K562 (cell line): ENCODE measurements around the gene RIT2. TPM values are rescaled to one million over a fixed set of nuclear protein-coding genes. Genes with fewer than 3 reads are reported as not detected.

Source experiments
- ATAC-seq: fragments of 200-7000 bp; cut with Tn5 transposase; 3 replicates; pipeline ENCODE4 v1.9.1; 2020; ENCODE audit warnings: moderate library complexity
- BruUV-seq: library from RNA; stranded (reverse); fragments of 400-500 nt; replicated peaks from 2 replicates; lab custom pipeline; 2021; lab: Mats Ljungman, UMichigan
- CTCF ChIA-PET: fragments of 300-600 bp; formaldehyde crosslinking; extraction: SDS; loops from one replicate; lab custom pipeline; 2021; ENCODE audit warnings: low intra/inter-chr PET ratio; lab: Yijun Ruan, JAX
- POLR2A ChIA-PET: fragments of 300-600, 350-650 bp; sonication (Branson Sonifier 250); formaldehyde crosslinking; extraction: SDS; loops from one replicate; lab custom pipeline; 2021; ENCODE audit warnings: antibody characterized with exemption, inconsistent platforms; lab: Yijun Ruan, JAX
- DNase-seq, 4 experiments: peaks; one replicate each; pipeline versions ENCODE4 v3.0.0 to v3.0.0-alpha.2; 2011 to 2018; ENCODE audit warnings: low spot score in 3 of 4, mixed read lengths in 3 of 4; ENCODE audit errors: extremely low read depth in 1 of 4
- FAIRE-seq: peaks from 2 replicates; lab custom pipeline; 2011; peaks lifted over from hg19 to GRCh38; lab: Jason Lieb, UNC
- H2AFZ ChIP-seq: 2 replicates; pipeline ENCODE4 v1.6.0; 2011; ENCODE audit warnings: low read depth, low read length, control low read depth, inconsistent platforms
- H3K27ac ChIP-seq: fragments of 200-600 bp; 3 replicates; pipeline ENCODE4 v1.8.0; 2011; ENCODE audit warnings: low read depth, mild to moderate bottlenecking, control low read depth, inconsistent platforms, low read length, moderate library complexity, mixed read lengths; ENCODE audit errors: extremely low read depth
- H3K27me3 ChIP-seq, 2 experiments: fragments of 300-600 bp in 1 of 2; 2 replicates in 1 of 2; 3 replicates in 1 of 2; pipeline versions ENCODE4 v1.6.0 to v1.8.0; 2011; ENCODE audit warnings: inconsistent platforms in 2 of 2, low read length in 2 of 2, mild to moderate bottlenecking in 1 of 2, mixed read lengths in 1 of 2, moderate library complexity in 1 of 2; ENCODE audit not compliant: control insufficient read depth in 2 of 2, insufficient read depth in 2 of 2
- H3K36me3 ChIP-seq: fragments of 300-600 bp; 3 replicates; pipeline ENCODE4 v1.8.0; 2011; ENCODE audit warnings: mild to moderate bottlenecking, low read length, inconsistent platforms; ENCODE audit not compliant: control insufficient read depth, insufficient read depth
- H3K4me1 ChIP-seq, 2 experiments: fragments of 200-600 bp in 1 of 2; replicated peaks in 1 of 2; 2 replicates in 1 of 2; 3 replicates in 1 of 2; pipeline versions ENCODE4 v1.5.1 to v1.8.0; 2011; ENCODE audit warnings: inconsistent platforms in 2 of 2, low read length in 2 of 2, mild to moderate bottlenecking in 1 of 2, mixed read lengths in 1 of 2, moderate library complexity in 1 of 2; ENCODE audit not compliant: control insufficient read depth in 2 of 2, insufficient read depth in 2 of 2
- H3K4me2 ChIP-seq: 2 replicates; pipeline ENCODE4 v1.6.1; 2011; ENCODE audit warnings: low read length, control low read depth, inconsistent platforms, mixed read lengths; ENCODE audit not compliant: insufficient read depth
- H3K4me3 ChIP-seq: fragments of 200-600 bp; sonication (generic), shearing (Covaris generic); 2 replicates; pipeline ENCODE4 v1.5.1; 2016; ENCODE audit warnings: control low read depth, inconsistent platforms
- H3K79me2 ChIP-seq: fragments of 200-600 bp; 3 replicates; pipeline ENCODE4 v1.8.0; 2011; ENCODE audit warnings: low read length, inconsistent platforms; ENCODE audit not compliant: control insufficient read depth, insufficient read depth
- H3K9ac ChIP-seq, 2 experiments: 2 replicates each; pipeline versions ENCODE4 v1.6.0 to v1.6.1; 2011; ENCODE audit warnings: low read depth in 2 of 2, low read length in 2 of 2, control low read depth in 1 of 2, inconsistent platforms in 1 of 2, mild to moderate bottlenecking in 1 of 2, mixed read lengths in 1 of 2; ENCODE audit not compliant: insufficient read depth in 1 of 2
- H3K9me1 ChIP-seq: one replicate; pipeline ENCODE4 v1.6.0; 2011; ENCODE audit warnings: inconsistent platforms, mild to moderate bottlenecking, low read length, moderate library complexity; ENCODE audit not compliant: control insufficient read depth, insufficient read depth
- H3K9me3 ChIP-seq: replicated peaks from 2 replicates; pipeline ENCODE4 v1.5.1; 2011; ENCODE audit warnings: low read depth, low read length, inconsistent platforms; ENCODE audit not compliant: control insufficient read depth, insufficient read depth
- H4K20me1 ChIP-seq: replicated peaks from 2 replicates; pipeline ENCODE4 v1.6.1; 2011; ENCODE audit warnings: low read length, inconsistent platforms, mixed read lengths; ENCODE audit not compliant: control insufficient read depth, insufficient read depth
- ARHGAP35 ChIP-seq: fragments of 450-650 bp; IDR thresholded peaks from 2 replicates; pipeline ENCODE4 v1.6.1; 2018; ENCODE audit not compliant: partially characterized antibody
- NEUROD1 ChIP-seq: fragments of 150-350 bp; IDR thresholded peaks from 2 replicates; pipeline ENCODE4 v1.6.1; 2014; ENCODE audit warnings: borderline replicate concordance, low read length, low read depth; ENCODE audit not compliant: partially characterized antibody
- ZEB2 ChIP-seq: fragments of 450-650 bp; IDR thresholded peaks from 2 replicates; pipeline ENCODE4 v1.6.1; 2016
- WGBS: fragments of 100-300 bp; shearing (Covaris generic); methylation state at CpG from one replicate; pipeline ENCODE4 v1.1.6; 2016; ENCODE audit warnings: low coverage, mixed read lengths; ENCODE audit not compliant: insufficient coverage; ENCODE audit errors: missing lambda C conversion rate; 5-methylcytosine and 5-hydroxymethylcytosine counted together
- in situ Hi-C: fragments of 300-500 bp; cut with MboI; formaldehyde crosslinking; loops from 4 replicates; pipeline ENCODE4 v1.15.0; 2018; ENCODE audit warnings: inconsistent platforms, mixed read lengths
- intact Hi-C: fragments of 100-400 bp; cut with micrococcal nuclease; formaldehyde crosslinking; loops from 2 replicates; pipeline ENCODE4 v1.14.2; 2022
- polyA plus RNA-seq, 8 experiments: library from polyadenylated mRNA; depleted of rRNA in 4 of 8; stranded (reverse) in 5 of 8; unstranded in 3 of 8; fragments of >200 nt; fragmentation: Nextera tagmentation in 2 of 8; fragmentation: Illumina TruSeq in 1 of 8; extraction: Ambion mirVana in 2 of 8; extraction: Trizol in 1 of 8; gene quantifications; 2 replicates each; pipeline versions ENCODE4 v1.2.1 to v1.2.3, GENCODE V29; 2011 to 2014; ENCODE audit warnings: inconsistent platforms in 1 of 8, missing spikeins in 1 of 8
- total RNA-seq, 7 experiments: library from RNA; depleted of rRNA in 6 of 7; stranded (reverse); fragments of >200 nt in 6 of 7; fragmentation: Illumina TruSeq in 2 of 7; extraction: Trizol in 2 of 7; gene quantifications; 2 replicates each; pipeline versions ENCODE4 v1.2.1 to v1.2.3, GENCODE V29; 2011 to 2021; ENCODE audit warnings: low replicate concordance in 1 of 7
- TF ChIP-seq, protein P1 (sequence below): fragments of 450-650 bp; formaldehyde crosslinking; conservative IDR thresholded peaks from 2 replicates; pipeline ENCODE4 v1.4.0; 2022; ENCODE audit warnings: mild to moderate bottlenecking, missing genetic modification characterization
- TF ChIP-seq, protein P2 (sequence below): fragments of 200-800 bp; sonication (Bioruptor generic); IDR thresholded peaks from 2 replicates; pipeline ENCODE4 v1.6.1; 2017; ENCODE audit warnings: missing genetic modification characterization, missing compliant biosample characterization
- TF ChIP-seq, protein P3 (sequence below): fragments of 450-650 bp; formaldehyde crosslinking; IDR thresholded peaks from 2 replicates; pipeline ENCODE4 v1.4.0; 2022; ENCODE audit warnings: mild to moderate bottlenecking, moderate library complexity

Gene RIT2
- total and polyA plus RNA-seq, 9 of the 15 experiments (the other 6 are each of a cell fraction or from before 2014, with no cell fraction given), result not detected

DNA sequence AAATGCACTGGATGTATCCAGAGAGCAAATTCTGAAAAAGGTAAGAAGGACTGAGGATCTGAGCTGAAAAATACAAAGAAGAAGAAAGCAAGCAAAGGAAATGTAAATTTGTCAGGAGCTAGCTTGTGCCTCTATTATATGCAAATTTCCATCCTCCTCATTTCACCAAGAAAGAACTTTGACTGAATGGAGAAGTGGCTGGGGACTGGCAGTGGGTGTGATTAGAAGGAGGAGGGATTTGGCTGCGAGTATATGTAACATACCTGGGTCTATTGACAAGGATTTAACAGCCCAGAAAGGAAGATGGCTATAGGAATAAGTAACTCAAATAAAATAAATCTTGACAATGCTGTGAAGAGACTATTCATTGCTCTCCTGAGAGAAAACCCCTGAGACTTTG, 19.4 kb upstream of the RIT2 start:
- H3K36me3 ChIP-seq, result no peaks in the 10 kb centered on the region
- 0% methylated on average over 1 of the region's 1 CpG for WGBS
- FAIRE-seq, result no peak
- no TSS peak for BruUV-seq
- TF ChIP-seq, protein P1, sequence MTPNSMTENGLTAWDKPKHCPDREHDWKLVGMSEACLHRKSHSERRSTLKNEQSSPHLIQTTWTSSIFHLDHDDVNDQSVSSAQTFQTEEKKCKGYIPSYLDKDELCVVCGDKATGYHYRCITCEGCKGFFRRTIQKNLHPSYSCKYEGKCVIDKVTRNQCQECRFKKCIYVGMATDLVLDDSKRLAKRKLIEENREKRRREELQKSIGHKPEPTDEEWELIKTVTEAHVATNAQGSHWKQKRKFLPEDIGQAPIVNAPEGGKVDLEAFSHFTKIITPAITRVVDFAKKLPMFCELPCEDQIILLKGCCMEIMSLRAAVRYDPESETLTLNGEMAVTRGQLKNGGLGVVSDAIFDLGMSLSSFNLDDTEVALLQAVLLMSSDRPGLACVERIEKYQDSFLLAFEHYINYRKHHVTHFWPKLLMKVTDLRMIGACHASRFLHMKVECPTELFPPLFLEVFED (CRISPR knock-in tag), result no peak
- TF ChIP-seq ZEB2 (no peak), NEUROD1 (no peak), ARHGAP35 (no peak)
- TF ChIP-seq, protein P2, sequence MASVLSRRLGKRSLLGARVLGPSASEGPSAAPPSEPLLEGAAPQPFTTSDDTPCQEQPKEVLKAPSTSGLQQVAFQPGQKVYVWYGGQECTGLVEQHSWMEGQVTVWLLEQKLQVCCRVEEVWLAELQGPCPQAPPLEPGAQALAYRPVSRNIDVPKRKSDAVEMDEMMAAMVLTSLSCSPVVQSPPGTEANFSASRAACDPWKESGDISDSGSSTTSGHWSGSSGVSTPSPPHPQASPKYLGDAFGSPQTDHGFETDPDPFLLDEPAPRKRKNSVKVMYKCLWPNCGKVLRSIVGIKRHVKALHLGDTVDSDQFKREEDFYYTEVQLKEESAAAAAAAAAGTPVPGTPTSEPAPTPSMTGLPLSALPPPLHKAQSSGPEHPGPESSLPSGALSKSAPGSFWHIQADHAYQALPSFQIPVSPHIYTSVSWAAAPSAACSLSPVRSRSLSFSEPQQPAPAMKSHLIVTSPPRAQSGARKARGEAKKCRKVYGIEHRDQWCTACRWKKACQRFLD, result no peak
- TF ChIP-seq, protein P3, sequence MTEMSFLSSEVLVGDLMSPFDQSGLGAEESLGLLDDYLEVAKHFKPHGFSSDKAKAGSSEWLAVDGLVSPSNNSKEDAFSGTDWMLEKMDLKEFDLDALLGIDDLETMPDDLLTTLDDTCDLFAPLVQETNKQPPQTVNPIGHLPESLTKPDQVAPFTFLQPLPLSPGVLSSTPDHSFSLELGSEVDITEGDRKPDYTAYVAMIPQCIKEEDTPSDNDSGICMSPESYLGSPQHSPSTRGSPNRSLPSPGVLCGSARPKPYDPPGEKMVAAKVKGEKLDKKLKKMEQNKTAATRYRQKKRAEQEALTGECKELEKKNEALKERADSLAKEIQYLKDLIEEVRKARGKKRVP (CRISPR knock-in tag), result no peak
- H3K9ac ChIP-seq, result no peak overlapping the region
- no peak overlapping the region for H2AFZ ChIP-seq
- no peaks in the 10 kb centered on the region for H3K27me3 ChIP-seq
- no peaks in the 10 kb centered on the region for H3K9me3 ChIP-seq
- H3K79me2 ChIP-seq, result no peaks in the 10 kb centered on the region
- no peaks in the 10 kb centered on the region for H4K20me1 ChIP-seq
- CTCF ChIA-PET, result no interaction called here
- H3K4me2 ChIP-seq, result no peak overlapping the region
- in situ Hi-C loops (no loop called here), intact Hi-C loops (no loop called here)
- no peak overlapping the region for H3K27ac ChIP-seq
- H3K4me3 ChIP-seq, result no peak overlapping the region
- DNase-seq, result no peak
- POLR2A ChIA-PET, result no interaction called here
- no peak for ATAC-seq
- H3K9me1 ChIP-seq, result no peaks in the 10 kb centered on the region
- H3K4me1 ChIP-seq, result no peaks in the 10 kb centered on the region
